GM12892 (cell line): ENCODE data around the gene CBFB.

Source experiments
- DNase-seq: peaks from one replicate; pipeline ENCODE4 v3.0.0; 2011; ENCODE audit not compliant: insufficient read length
- FAIRE-seq: peaks from 2 replicates; lab custom pipeline; 2011; peaks lifted over from hg19 to GRCh38; lab: Jason Lieb, UNC
- POLR2A ChIP-seq: IDR thresholded peaks from 2 replicates; pipeline ENCODE4 v1.6.1; 2011; ENCODE audit warnings: low read depth, low read length, control low read depth
- POLR2AphosphoS5 ChIP-seq: IDR thresholded peaks from 2 replicates; pipeline ENCODE4 v1.6.1; 2011; ENCODE audit warnings: low read depth, low read length, control low read depth
- TAF1 ChIP-seq: IDR thresholded peaks from 2 replicates; pipeline ENCODE4 v1.6.1; 2011; ENCODE audit warnings: low read depth, mild to moderate bottlenecking, control low read depth, low read length, borderline replicate concordance

CBFB gene

DNA sequence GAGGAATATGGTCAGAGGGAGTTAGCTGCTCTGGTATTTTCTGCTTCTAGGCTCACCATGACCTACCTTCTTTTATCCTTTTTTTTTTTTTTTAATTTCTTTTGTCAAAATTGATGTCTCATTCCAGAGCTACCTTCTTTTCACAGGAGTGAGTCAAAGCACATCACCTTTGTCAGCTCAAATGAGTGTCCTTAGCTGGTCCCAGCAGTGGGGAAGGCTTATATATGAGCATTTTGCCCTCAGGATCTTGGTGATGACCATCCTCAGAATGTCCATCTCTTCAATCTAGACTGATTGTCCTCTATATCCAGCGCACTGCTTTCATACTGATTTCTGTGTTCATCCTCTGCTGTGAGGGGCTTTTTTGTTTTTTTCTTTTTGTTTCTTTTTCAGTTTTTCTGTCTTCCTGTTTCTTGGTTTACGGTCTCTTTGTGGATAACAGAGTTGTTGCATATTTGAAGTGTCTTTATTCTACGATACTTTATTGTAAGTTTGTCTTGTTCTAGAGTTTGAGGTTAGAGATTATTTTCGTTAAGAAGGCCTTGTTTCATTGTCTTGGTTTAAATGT, 24.9 kb downstream of the CBFB start:
- DNase-seq (no peak), FAIRE-seq (no peak)
- no peak for TF ChIP-seq TAF1
- no peak for TF ChIP-seq POLR2A
- TF ChIP-seq POLR2AphosphoS5, result no peak

GRCh38 chr16:67054901-67055300, 26.0 kb downstream of the CBFB start:
- TF ChIP-seq POLR2A (no peak), TAF1 (no peak), POLR2AphosphoS5 (no peak)
- FAIRE-seq (no peak), DNase-seq (no peak)

GRCh38 chr16:67055712-67056487, 27.0 kb downstream of the CBFB start:
- DNase-seq (no peak), FAIRE-seq (peak; percentile 78)
- TF ChIP-seq POLR2A (no peak), TAF1 (no peak), POLR2AphosphoS5 (no peak)

DNA sequence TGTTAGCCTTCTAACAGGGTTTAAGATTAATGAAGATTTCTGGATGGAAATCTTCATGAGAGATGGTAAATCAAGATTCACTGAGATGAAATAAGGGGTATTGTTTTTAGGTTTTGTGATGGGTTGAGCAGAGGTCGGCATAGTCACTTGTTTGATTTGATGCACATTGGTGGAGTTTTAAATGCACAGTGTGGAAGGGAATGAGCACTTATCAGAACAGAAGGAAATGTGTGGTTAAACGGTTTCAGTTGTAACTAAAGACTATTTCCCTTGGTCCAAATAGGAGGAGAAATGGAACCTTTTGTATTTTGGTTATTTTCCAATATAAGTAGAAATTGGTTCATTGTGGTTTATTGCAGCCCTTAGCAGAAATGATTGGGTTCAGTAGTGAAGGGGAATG, 34.1 kb downstream of the CBFB start:
- no peak for FAIRE-seq
- no peak for DNase-seq
- TF ChIP-seq TAF1, result no peak
- no peak for TF ChIP-seq POLR2A
- TF ChIP-seq POLR2AphosphoS5, result no peak

GRCh38 chr16:67068212-67068753, 39.3 kb downstream of the CBFB start:
- FAIRE-seq (no peak), DNase-seq (no peak)
- no peak for TF ChIP-seq TAF1
- TF ChIP-seq POLR2A, result no peak
- no peak for TF ChIP-seq POLR2AphosphoS5

- DNase-seq (no peak), FAIRE-seq (no peak)
- no peak for TF ChIP-seq POLR2AphosphoS5
Measured at GRCh38 chr16:67071476-67072048, 42.6 kb downstream of the CBFB start.

DNA sequence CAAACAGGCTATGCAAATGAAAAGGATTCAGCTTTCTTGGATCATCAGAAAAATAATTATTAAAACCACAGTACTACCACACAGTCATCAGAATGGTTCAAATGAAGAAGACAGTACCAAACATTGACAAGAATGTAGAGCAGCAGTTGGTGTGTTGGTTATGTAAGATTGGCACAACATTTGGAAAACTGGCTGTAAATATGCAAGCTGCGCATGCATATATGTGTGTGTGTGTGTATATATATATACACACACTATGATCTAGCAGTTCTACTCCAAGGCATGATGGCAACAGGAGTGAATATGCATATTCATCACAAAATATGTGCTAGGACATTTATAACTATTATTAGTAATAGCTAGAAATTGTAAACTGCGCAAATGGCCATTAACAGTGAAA, 46.4 kb downstream of the CBFB start:
- FAIRE-seq (no peak), DNase-seq (no peak)
- TF ChIP-seq POLR2A, result no peak
- TF ChIP-seq TAF1, result no peak
- no peak for TF ChIP-seq POLR2AphosphoS5

DNA sequence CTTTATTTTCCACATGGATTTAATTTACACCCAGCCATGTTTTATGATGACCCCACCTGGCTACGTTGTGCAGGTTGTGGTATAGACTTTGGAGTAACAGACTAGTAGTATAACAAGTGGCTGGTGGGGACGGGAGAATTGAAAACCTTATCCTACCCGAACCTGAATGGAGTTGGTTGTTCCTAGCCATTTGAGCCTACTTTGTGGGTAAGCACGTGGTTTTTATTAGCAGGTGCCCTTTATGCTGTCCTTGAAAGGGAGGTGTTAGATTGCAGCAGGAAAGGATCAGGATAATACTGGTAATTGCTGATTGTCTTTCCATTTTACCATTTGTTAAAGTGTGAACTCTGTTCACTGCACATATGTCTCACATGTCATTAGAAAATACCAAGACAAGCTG, 48.9 kb downstream of the CBFB start:
- FAIRE-seq (no peak), DNase-seq (no peak)
- TF ChIP-seq TAF1 (no peak), POLR2AphosphoS5 (no peak)

GRCh38 chr16:67082100-67082499, 53.2 kb downstream of the CBFB start:
- FAIRE-seq (no peak), DNase-seq (no peak)
- TF ChIP-seq TAF1 (no peak), POLR2AphosphoS5 (no peak), POLR2A (no peak)

- FAIRE-seq (no peak), DNase-seq (no peak)
- no peak for TF ChIP-seq POLR2AphosphoS5
- TF ChIP-seq TAF1, result no peak
- no peak for TF ChIP-seq POLR2A
Measured at GRCh38 chr16:67082891-67083290, 53.9 kb downstream of the CBFB start.

- no peak for DNase-seq
- no peak for FAIRE-seq
- TF ChIP-seq POLR2A (no peak), POLR2AphosphoS5 (no peak), TAF1 (no peak)
Measured at GRCh38 chr16:67084345-67085028, 55.5 kb downstream of the CBFB start.
